MM.1S (cell line): ENCODE results near the gene ACSS3.

Experiments
- DNase-seq: peaks from one replicate; pipeline ENCODE4 v3.0.0-alpha.2; 2015
- H2AFZ ChIP-seq: fragments of 300-600 bp; sonication (generic); 2 replicates; pipeline ENCODE4 v1.6.0; 2016; ENCODE audit warnings: antibody characterized with exemption, low read length
- H3F3A ChIP-seq: fragments of 300-600 bp; sonication (generic); 2 replicates; pipeline ENCODE4 v1.6.1; 2016; ENCODE audit warnings: mild to moderate bottlenecking, antibody characterized with exemption, low read length, moderate library complexity, mixed read lengths; ENCODE audit not compliant: insufficient read depth
- H3K27ac ChIP-seq: fragments of 300-600 bp; sonication (generic); 2 replicates; pipeline ENCODE4 v1.5.1; 2016; ENCODE audit warnings: mild to moderate bottlenecking, low read length
- H3K27me3 ChIP-seq: fragments of 300-600 bp; sonication (generic); replicated peaks from 2 replicates; pipeline ENCODE4 v1.6.0; 2016; ENCODE audit warnings: low read length; ENCODE audit not compliant: insufficient read depth
- H3K36me3 ChIP-seq: fragments of 300-600 bp; sonication (generic); replicated peaks from 2 replicates; pipeline ENCODE4 v1.6.1; 2016; ENCODE audit warnings: mild to moderate bottlenecking, low read length, mixed read lengths; ENCODE audit not compliant: insufficient read depth
- H3K4me1 ChIP-seq: fragments of 300-600 bp; sonication (generic); 2 replicates; pipeline ENCODE4 v1.6.1; 2016; ENCODE audit warnings: low read length, mixed read lengths
- H3K4me2 ChIP-seq: fragments of 300-600 bp; sonication (generic); 2 replicates; pipeline ENCODE4 v1.6.0; 2016; ENCODE audit warnings: low read depth, low read length
- H3K4me3 ChIP-seq: fragments of 300-600 bp; sonication (generic); 2 replicates; pipeline ENCODE4 v1.5.1; 2016; ENCODE audit warnings: low read length, mixed read lengths
- H3K79me2 ChIP-seq: fragments of 300-600 bp; sonication (generic); 2 replicates; pipeline ENCODE4 v1.6.1; 2016; ENCODE audit warnings: mixed run types, low read length, mixed read lengths
- H3K9ac ChIP-seq: fragments of 300-600 bp; sonication (generic); 2 replicates; pipeline ENCODE4 v1.6.1; 2016; ENCODE audit warnings: low read length, mixed read lengths
- H3K9me2 ChIP-seq: fragments of 300-600 bp; sonication (generic); replicated peaks from 2 replicates; pipeline ENCODE4 v1.6.1; 2016; ENCODE audit warnings: mild to moderate bottlenecking, low read length, mixed read lengths; ENCODE audit not compliant: insufficient read depth
- H3K9me3 ChIP-seq: fragments of 300-600 bp; sonication (generic); replicated peaks from 2 replicates; pipeline ENCODE4 v1.6.1; 2016; ENCODE audit warnings: mild to moderate bottlenecking, low read length, mixed read lengths; ENCODE audit not compliant: insufficient read depth
- H4K20me1 ChIP-seq: fragments of 300-600 bp; sonication (generic); 2 replicates; pipeline ENCODE4 v1.6.1; 2016; ENCODE audit warnings: mild to moderate bottlenecking, low read length, moderate library complexity, mixed read lengths; ENCODE audit not compliant: insufficient read depth
- CTCF ChIP-seq: fragments of 300-600 bp; sonication (generic); IDR thresholded peaks from 2 replicates; pipeline ENCODE4 v1.5.1; 2016; ENCODE audit warnings: antibody characterized with exemption, low read length, mixed read lengths
- EZH2 ChIP-seq: fragments of 300-600 bp; sonication (generic); optimal IDR thresholded peaks from 2 replicates; pipeline ENCODE3; 2017; ENCODE audit warnings: low read depth, mild to moderate bottlenecking, antibody characterized with exemption, low read length, mixed read lengths
- EZH2phosphoT487 ChIP-seq: fragments of 300-600 bp; sonication (generic); IDR thresholded peaks from 2 replicates; pipeline ENCODE4 v1.6.1; 2018; ENCODE audit warnings: antibody characterized with exemption, low read length

ACSS3 gene

GRCh38 chr12:81253360-81253759 is 175.5 kb downstream of the ACSS3 start:
- H2AFZ ChIP-seq: no peak overlapping the region
- H3K27ac ChIP-seq: no peak overlapping the region
- no peak overlapping the region for H3K4me2 ChIP-seq
- no peak overlapping the region for H3K4me3 ChIP-seq
- no peaks in the 10 kb centered on the region for H3F3A ChIP-seq
- no peaks in the 10 kb centered on the region for H3K9me3 ChIP-seq
- H3K4me1 ChIP-seq: no peaks in the 10 kb centered on the region
- H3K9me2 ChIP-seq: no peaks in the 10 kb centered on the region
- no peak for DNase-seq
- no peak overlapping the region for H3K9ac ChIP-seq
- H3K27me3 ChIP-seq: no peaks in the 10 kb centered on the region
- H3K79me2 ChIP-seq: no peaks in the 10 kb centered on the region
- TF ChIP-seq EZH2 (no peak), EZH2phosphoT487 (no peak), CTCF (no peak)
- H4K20me1 ChIP-seq: no peaks in the 10 kb centered on the region
- no peaks in the 10 kb centered on the region for H3K36me3 ChIP-seq

- H3F3A ChIP-seq: no peaks in the 10 kb centered on the region
- no peak overlapping the region for H3K4me2 ChIP-seq
- DNase-seq: no peak
- no peak overlapping the region for H3K9ac ChIP-seq
- H3K4me3 ChIP-seq: no peak overlapping the region
- H2AFZ ChIP-seq: no peak overlapping the region
- no peaks in the 10 kb centered on the region for H3K27me3 ChIP-seq
- TF ChIP-seq EZH2phosphoT487: no peak
- no peak for TF ChIP-seq EZH2
- TF ChIP-seq CTCF: no peak
- no peaks in the 10 kb centered on the region for H3K4me1 ChIP-seq
- H3K36me3 ChIP-seq: no peaks in the 10 kb centered on the region
- no peaks in the 10 kb centered on the region for H3K79me2 ChIP-seq
- H3K9me2 ChIP-seq: no peaks in the 10 kb centered on the region
- H3K9me3 ChIP-seq: no peaks in the 10 kb centered on the region
- no peaks in the 10 kb centered on the region for H4K20me1 ChIP-seq
- no peak overlapping the region for H3K27ac ChIP-seq
Measured at GRCh38 chr12:81255456-81255855, 177.6 kb downstream of the ACSS3 start.

- H3K4me2 ChIP-seq: no peak overlapping the region
- no peaks in the 10 kb centered on the region for H3K9me3 ChIP-seq
- H3K4me1 ChIP-seq: no peaks in the 10 kb centered on the region
- TF ChIP-seq EZH2phosphoT487: no peak
- no peak for TF ChIP-seq EZH2
- no peak for TF ChIP-seq CTCF
- H2AFZ ChIP-seq: no peak overlapping the region
- no peaks in the 10 kb centered on the region for H4K20me1 ChIP-seq
- no peaks in the 10 kb centered on the region for H3K27me3 ChIP-seq
- H3K27ac ChIP-seq: no peak overlapping the region
- no peaks in the 10 kb centered on the region for H3K79me2 ChIP-seq
- H3F3A ChIP-seq: no peaks in the 10 kb centered on the region
- no peaks in the 10 kb centered on the region for H3K9me2 ChIP-seq
- no peak for DNase-seq
- no peak overlapping the region for H3K9ac ChIP-seq
- no peaks in the 10 kb centered on the region for H3K36me3 ChIP-seq
- no peak overlapping the region for H3K4me3 ChIP-seq
Measured at GRCh38 chr12:81255947-81256346, 178.1 kb downstream of the ACSS3 start.
